NCI-H510A (cell line): ENCODE data around the gene KL.

Experiments used
- DNase-seq: peaks from one replicate; lab custom pipeline; 2025; lab: John Stamatoyannopoulos, UW

KL gene

GRCh38 chr13:33004511-33004910 is 11.7 kb upstream of the KL start:
- DNase-seq = no peak

GRCh38 chr13:33006134-33006533 is 10.1 kb upstream of the KL start:
- DNase-seq = no peak

GRCh38 chr13:33006638-33007037 is 9.6 kb upstream of the KL start:
- DNase-seq = no peak

- DNase-seq = no peak
Observed at GRCh38 chr13:33007237-33007636, 9.0 kb upstream of the KL start.

GRCh38 chr13:33007950-33008349 is 8.3 kb upstream of the KL start:
- no peak for DNase-seq

GRCh38 chr13:33008946-33009722 is 7.1 kb upstream of the KL start:
- no peak for DNase-seq

- no peak for DNase-seq
Observed at GRCh38 chr13:33011828-33012470, 4.3 kb upstream of the KL start.

GRCh38 chr13:33014291-33014690 is 1.9 kb upstream of the KL start:
- DNase-seq = no peak

GRCh38 chr13:33015241-33015668 is 968 bp upstream of the KL start:
- DNase-seq = no peak

GRCh38 chr13:33015791-33016323 is 366 bp upstream of the KL start:
- no peak for DNase-seq

GRCh38 chr13:33017323-33017929 is 1.2 kb downstream of the KL start:
- DNase-seq = no peak

- no peak for DNase-seq
Observed at GRCh38 chr13:33018886-33019285, 2.7 kb downstream of the KL start.

- no peak for DNase-seq
Observed at GRCh38 chr13:33022986-33023385, 6.8 kb downstream of the KL start.

GRCh38 chr13:33025220-33025744 is 9.1 kb downstream of the KL start:
- DNase-seq = no peak

- no peak for DNase-seq
Observed at GRCh38 chr13:33026489-33027152, 10.4 kb downstream of the KL start.

- no peak for DNase-seq
Observed at GRCh38 chr13:33028620-33029019, 12.4 kb downstream of the KL start.

- DNase-seq = no peak
Observed at GRCh38 chr13:33031277-33031676, 15.1 kb downstream of the KL start.

GRCh38 chr13:33032037-33032625 is 15.9 kb downstream of the KL start:
- DNase-seq = no peak

GRCh38 chr13:33033051-33033812 is 17.0 kb downstream of the KL start:
- DNase-seq = no peak

- DNase-seq = no peak
Observed at GRCh38 chr13:33033986-33034385, 17.8 kb downstream of the KL start.

- no peak for DNase-seq
Observed at GRCh38 chr13:33034882-33035520, 18.8 kb downstream of the KL start.
